Esophagus muscularis mucosa (tissue), 3 donors: ENCODE measurements around the gene ATXN10.

Experiments
- CTCF ChIP-seq, 3 experiments: fragments of 200-600 bp in 2 of 3; fragments of 450-650 bp in 1 of 3; sonication (generic) in 2 of 3; IDR thresholded peaks; one replicate each; pipeline ENCODE4 v1.5.1; 2017 to 2019; ENCODE audit warnings: antibody characterized with exemption in 3 of 3, mild to moderate bottlenecking in 2 of 3, moderate library complexity in 1 of 3
- POLR2A ChIP-seq: fragments of 450-650 bp; IDR thresholded peaks from one replicate; pipeline ENCODE4 v1.6.1; 2017; ENCODE audit warnings: antibody characterized with exemption, moderate library complexity, mild to moderate bottlenecking, low read depth
- POLR2AphosphoS5 ChIP-seq, 2 donors: sonication (generic); formaldehyde crosslinking; IDR thresholded peaks; one replicate each; pipeline ENCODE4 v1.6.1; 2017; ENCODE audit warnings: antibody characterized with exemption in 2 of 2

- TF ChIP-seq POLR2A (no peak), CTCF (IDR thresholded peaks at IDR 0.05) (no peak), POLR2AphosphoS5 (IDR thresholded peaks at IDR 0.05) (no peak)
Measured at GRCh38 chr22:45817745-45818423, 146.2 kb downstream of the ATXN10 start.
